ENCODE measurements around the gene FBXW2. TPM values are rescaled to one million over a fixed set of nuclear protein-coding genes. Genes with fewer than 3 reads are reported as not detected.

Gene FBXW2
- total and polyA plus RNA-seq, 2 donors (not counting 3 experiments of a cell fraction or from before 2014, with no cell fraction given): 32.5 to 70.2 TPM

DNA sequence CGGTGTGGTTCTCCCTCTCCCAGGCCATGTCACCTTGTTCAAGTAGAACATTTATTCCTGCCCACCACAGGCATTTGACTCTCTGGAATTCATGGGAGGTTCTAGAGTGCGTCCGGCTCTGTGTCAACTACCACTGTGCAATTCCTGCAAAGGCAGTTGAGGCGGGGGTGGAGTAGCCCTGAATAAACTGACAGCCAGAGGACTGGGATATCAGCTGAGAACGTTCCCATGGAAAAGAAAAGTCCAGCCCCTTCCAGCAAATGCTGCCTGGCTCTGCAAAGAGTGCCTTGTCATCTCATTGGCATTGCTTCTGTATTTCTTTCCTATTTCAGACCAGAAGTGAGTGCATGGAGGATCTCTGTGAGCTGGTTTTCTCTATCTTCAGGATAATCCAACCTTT is 60.0 kb downstream of the FBXW2 start:
- Histone ChIP-seq H3K27ac (ENCODE audit: insufficient read depth, low read depth, low read length) (no peak overlapping the region), H3K4me3 (replicated peaks in 1 of 3; ENCODE audit: insufficient read depth in 1 of 3, low read depth in 1 of 3, low read length in 3 of 3) (no peak overlapping the region), H3K36me3 (ENCODE audit: control insufficient read depth in 2 of 2, extremely low read depth in 1 of 2, insufficient read depth in 2 of 2, low read length in 2 of 2) (no peaks in the 10 kb centered on the region), H2AFZ (ENCODE audit: low read depth, low read length) (no peak overlapping the region), H3K27me3 (ENCODE audit: control insufficient read depth in 2 of 2, insufficient read depth in 2 of 2, low read length in 2 of 2) (no peaks in the 10 kb centered on the region), H3K79me2 (ENCODE audit: control insufficient read depth, insufficient read depth, low read length) (no peaks in the 10 kb centered on the region), H3K9me1 (replicated peaks; ENCODE audit: control insufficient read depth, extremely low read depth, insufficient read depth, low read length) (no peaks in the 10 kb centered on the region), H3K4me1 (ENCODE audit: control insufficient read depth, extremely low read depth, insufficient read depth, low read length) (peaks cover 15% of the 10 kb centered on the region), H3K9me3 (replicated peaks; ENCODE audit: control insufficient read depth, insufficient read depth, low read length) (no peaks in the 10 kb centered on the region), H4K20me1 (replicated peaks; ENCODE audit: control insufficient read depth, extremely low read depth, insufficient read depth, low read length) (no peaks in the 10 kb centered on the region), H3K4me2 (ENCODE audit: insufficient read depth, low read length) (no peak overlapping the region), H3K9ac (replicated peaks; ENCODE audit: extremely low read depth, insufficient read depth, low read length) (no peak overlapping the region)
- FAIRE-seq (no peak), DNase-seq (ENCODE audit: low read depth, low spot score) (no peak)
- intact Hi-C loops (cut with micrococcal nuclease) (no loop called here), dilution Hi-C loops (cut with MboI; ENCODE audit: extremely low pct_ligation_motif_present, low sequenced_read_pairs) (no loop called here)
- BruUV-seq (replicated peaks): no TSS peak
- CTCF ChIA-PET: interaction anchor here (1.2 kb wide), 1 partner anchor 113 kb away, joined by 3 read pairs; no protein-coding TSS in a partner anchor
- TF ChIP-seq POLR2AphosphoS5 (IDR thresholded peaks at IDR 0.05; ENCODE audit: insufficient read depth, low read depth, low read length) (no peak), POLR2A (IDR thresholded peaks at IDR 0.05; ENCODE audit: low read depth, low read length) (no peak), EZH2 (IDR thresholded peaks at IDR 0.05; ENCODE audit: borderline replicate concordance, low read depth, low read length, severe bottlenecking) (no peak), FOS (IDR thresholded peaks at IDR 0.05; ENCODE audit: borderline replicate concordance, insufficient read depth, low read length) (no peak), JUN (IDR thresholded peaks at IDR 0.05; ENCODE audit: borderline replicate concordance, insufficient read depth, insufficient read length, low read depth) (no peak), GATA2 (IDR thresholded peaks at IDR 0.05; ENCODE audit: insufficient read depth, insufficient read length, low read depth, low read length) (no peak), MYC (IDR thresholded peaks at IDR 0.05; ENCODE audit: low read depth, low read length) (no peak)
- TF ChIP-seq, protein P1, sequence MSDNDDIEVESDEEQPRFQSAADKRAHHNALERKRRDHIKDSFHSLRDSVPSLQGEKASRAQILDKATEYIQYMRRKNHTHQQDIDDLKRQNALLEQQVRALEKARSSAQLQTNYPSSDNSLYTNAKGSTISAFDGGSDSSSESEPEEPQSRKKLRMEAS (IDR thresholded peaks at IDR 0.05; ENCODE audit: insufficient read depth, insufficient read length): no peak
- TF ChIP-seq, protein P2, sequence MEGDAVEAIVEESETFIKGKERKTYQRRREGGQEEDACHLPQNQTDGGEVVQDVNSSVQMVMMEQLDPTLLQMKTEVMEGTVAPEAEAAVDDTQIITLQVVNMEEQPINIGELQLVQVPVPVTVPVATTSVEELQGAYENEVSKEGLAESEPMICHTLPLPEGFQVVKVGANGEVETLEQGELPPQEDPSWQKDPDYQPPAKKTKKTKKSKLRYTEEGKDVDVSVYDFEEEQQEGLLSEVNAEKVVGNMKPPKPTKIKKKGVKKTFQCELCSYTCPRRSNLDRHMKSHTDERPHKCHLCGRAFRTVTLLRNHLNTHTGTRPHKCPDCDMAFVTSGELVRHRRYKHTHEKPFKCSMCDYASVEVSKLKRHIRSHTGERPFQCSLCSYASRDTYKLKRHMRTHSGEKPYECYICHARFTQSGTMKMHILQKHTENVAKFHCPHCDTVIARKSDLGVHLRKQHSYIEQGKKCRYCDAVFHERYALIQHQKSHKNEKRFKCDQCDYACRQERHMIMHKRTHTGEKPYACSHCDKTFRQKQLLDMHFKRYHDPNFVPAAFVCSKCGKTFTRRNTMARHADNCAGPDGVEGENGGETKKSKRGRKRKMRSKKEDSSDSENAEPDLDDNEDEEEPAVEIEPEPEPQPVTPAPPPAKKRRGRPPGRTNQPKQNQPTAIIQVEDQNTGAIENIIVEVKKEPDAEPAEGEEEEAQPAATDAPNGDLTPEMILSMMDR (IDR thresholded peaks at IDR 0.05; ENCODE audit: extremely low read depth in 1 of 2, insufficient read depth in 1 of 2, low read depth in 1 of 2, low read length in 2 of 2): no peak
- POLR2A ChIA-PET: no interaction called here
